Muscle layer of duodenum (tissue), 2 donors: ENCODE data around the gene BRI3BP.
"Not testable (repeated sequence)": the region's sequence is repeated elsewhere in the genome, so short reads cannot be mapped to it uniquely, and the experiment has no call there.

Source experiments
- H3K27ac ChIP-seq: one replicate; pipeline ENCODE4 v1.7.0; 2013; ENCODE audit warnings: mild to moderate bottlenecking, low read length
- H3K27me3 ChIP-seq: one replicate; pipeline ENCODE4 v1.7.0; 2013; ENCODE audit warnings: low read depth, mild to moderate bottlenecking, control low read depth, low read length
- H3K36me3 ChIP-seq, 2 donors: one replicate each; pipeline ENCODE4 v1.7.0; 2013; ENCODE audit warnings: low read length in 2 of 2, control low read depth in 1 of 2, mild to moderate bottlenecking in 1 of 2; ENCODE audit not compliant: insufficient read depth in 2 of 2, control insufficient read depth in 1 of 2
- H3K4me1 ChIP-seq, 2 donors: one replicate each; pipeline ENCODE4 v1.7.0; 2013; ENCODE audit warnings: low read length in 2 of 2, mild to moderate bottlenecking in 2 of 2, control low read depth in 1 of 2, moderate library complexity in 1 of 2; ENCODE audit not compliant: insufficient read depth in 2 of 2, control insufficient read depth in 1 of 2
- H3K4me3 ChIP-seq, 2 donors: one replicate each; pipeline ENCODE4 v1.7.0; 2013; ENCODE audit warnings: low read length in 2 of 2, low read depth in 1 of 2, mild to moderate bottlenecking in 1 of 2
- H3K9me3 ChIP-seq, 2 donors: one replicate each; pipeline ENCODE4 v1.7.0; 2013; ENCODE audit warnings: low read length in 2 of 2, control low read depth in 1 of 2, mild to moderate bottlenecking in 1 of 2; ENCODE audit not compliant: control insufficient read depth in 1 of 2
- donor health status: healthy.

The BRI3BP gene

DNA sequence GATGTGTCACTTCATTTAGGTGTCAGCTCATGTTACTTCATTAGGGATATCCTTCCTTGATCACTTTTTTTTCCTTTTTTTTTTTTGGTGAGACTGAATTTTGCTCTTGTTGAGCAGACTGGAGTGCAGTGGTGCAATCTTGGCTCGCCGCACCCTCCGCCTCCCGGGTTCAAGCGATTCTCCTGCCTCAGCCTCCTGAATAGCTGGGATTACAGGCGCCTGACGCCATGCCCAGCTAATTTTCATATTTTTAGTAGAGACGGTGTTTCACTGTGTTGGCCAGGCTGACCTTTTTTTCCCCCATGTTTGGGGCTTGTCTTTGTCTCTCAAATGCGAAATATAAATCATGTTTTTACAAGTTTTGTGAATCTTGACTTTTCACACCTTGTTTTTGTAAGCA lies 62.1 kb downstream of the BRI3BP start:
- no peak overlapping the region for H3K27ac ChIP-seq
- H3K9me3 ChIP-seq: no peaks in the 10 kb centered on the region
- no peak overlapping the region for H3K4me3 ChIP-seq

DNA sequence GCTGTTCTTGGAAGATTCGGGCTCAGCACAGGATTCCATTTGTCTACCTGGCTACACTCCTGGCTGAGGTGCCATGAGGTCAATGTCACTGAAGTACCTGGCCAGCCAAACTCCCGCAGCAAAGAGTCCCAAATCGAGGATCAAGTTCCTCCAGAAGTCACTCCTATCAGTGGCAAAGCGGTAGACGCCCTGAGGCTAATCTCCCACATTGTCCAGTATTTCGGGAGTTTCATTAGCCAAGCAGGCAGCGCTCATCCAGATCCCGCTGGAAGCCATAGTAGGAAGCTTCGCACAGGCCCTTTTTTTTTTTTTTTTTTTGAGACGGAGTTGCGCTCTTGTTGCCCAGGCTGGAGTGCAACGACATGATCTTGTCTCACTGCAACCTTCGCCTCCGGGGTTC lies 62.9 kb downstream of the BRI3BP start:
- no peaks in the 10 kb centered on the region for H3K9me3 ChIP-seq
- H3K36me3 ChIP-seq: no peaks in the 10 kb centered on the region
- H3K27me3 ChIP-seq: no peaks in the 10 kb centered on the region
- H3K4me3 ChIP-seq: no peak overlapping the region
- H3K4me1 ChIP-seq: no peaks in the 10 kb centered on the region
- H3K27ac ChIP-seq: no peak overlapping the region

More for the DNA sequence above, 62.1 kb downstream of the BRI3BP start:
- no peaks in the 10 kb centered on the region for H3K27me3 ChIP-seq
- H3K36me3 ChIP-seq: no peaks in the 10 kb centered on the region
- no peaks in the 10 kb centered on the region for H3K4me1 ChIP-seq

DNA sequence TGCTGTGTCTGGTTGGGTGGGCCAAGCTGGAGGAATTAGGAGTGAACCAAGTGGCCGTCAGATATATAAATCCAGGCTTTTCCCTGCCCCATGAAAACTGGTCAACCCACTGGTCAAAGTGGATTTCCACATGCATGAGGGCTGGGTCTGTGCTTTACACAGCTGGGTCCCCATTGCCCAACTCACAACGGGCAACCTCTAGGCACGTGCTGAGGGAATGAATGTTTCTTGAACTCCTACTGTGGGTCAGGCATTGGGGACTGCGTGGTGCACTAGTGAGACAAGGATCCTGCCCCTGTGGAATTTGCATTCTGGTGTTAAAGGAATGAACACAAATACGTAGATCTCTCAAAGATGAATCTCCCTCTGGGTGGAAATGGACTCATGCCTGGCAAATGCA lies 64.3 kb downstream of the BRI3BP start:
- Histone ChIP-seq H3K4me1 (no peaks in the 10 kb centered on the region), H3K36me3 (no peaks in the 10 kb centered on the region)

DNA sequence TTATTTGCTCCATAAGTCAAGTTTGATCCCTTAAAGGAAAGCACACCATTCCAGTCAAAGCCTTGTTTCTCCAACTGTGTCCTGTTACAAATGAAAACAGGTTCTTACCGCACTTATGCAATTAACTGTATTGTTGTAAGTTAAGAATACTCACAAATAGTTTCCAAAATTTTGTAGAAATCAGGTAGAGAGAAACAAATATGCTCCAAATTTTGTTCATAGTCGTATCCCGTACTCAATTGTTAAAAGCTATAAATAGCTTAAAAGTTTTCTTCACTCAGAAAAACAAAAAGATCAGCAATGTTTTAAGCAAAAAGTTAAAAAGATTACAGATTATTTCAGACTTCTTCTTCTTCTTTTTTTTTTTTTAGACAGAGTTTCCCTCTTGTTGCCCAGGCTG lies 67.8 kb downstream of the BRI3BP start:
- Histone ChIP-seq H3K4me1 (peaks cover 0 to 11% of the 10 kb centered on the region in 2 donors), H3K36me3 (no peaks in the 10 kb centered on the region), H3K4me3 (no peak overlapping the region), H3K27me3 (no peaks in the 10 kb centered on the region), H3K27ac (no peak overlapping the region), H3K9me3 (no peaks in the 10 kb centered on the region)

More for the DNA sequence above, 64.3 kb downstream of the BRI3BP start:
- Histone ChIP-seq H3K27ac (no peak overlapping the region), H3K27me3 (no peaks in the 10 kb centered on the region), H3K9me3 (no peaks in the 10 kb centered on the region), H3K4me3 (no peak overlapping the region)

DNA sequence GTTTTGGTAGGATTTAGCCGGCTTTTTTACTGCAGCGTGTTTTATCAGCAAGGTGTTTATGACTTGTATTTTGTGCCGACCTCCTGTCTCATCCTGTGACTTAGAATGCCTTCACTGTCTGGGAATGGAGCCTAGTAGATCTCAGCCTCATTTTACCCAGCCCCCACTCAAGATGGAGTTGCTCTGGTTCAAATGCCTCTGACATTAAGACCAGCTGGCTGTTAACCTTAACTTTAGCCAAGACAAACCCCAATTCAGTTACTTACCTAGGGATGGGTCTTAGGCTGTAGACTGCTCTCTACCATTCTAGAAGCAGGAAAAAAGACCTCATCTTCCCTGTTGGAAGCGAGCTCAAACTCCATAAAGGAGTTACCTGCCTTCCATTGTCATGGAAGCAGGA lies 70.1 kb downstream of the BRI3BP start:
- not testable (repeated sequence) for H3K27me3 ChIP-seq, H3K9me3 ChIP-seq, H3K4me3 ChIP-seq, H3K36me3 ChIP-seq, H3K27ac ChIP-seq
- H3K4me1 ChIP-seq: peaks cover 3 to 13% of the 10 kb centered on the region in 2 donors

DNA sequence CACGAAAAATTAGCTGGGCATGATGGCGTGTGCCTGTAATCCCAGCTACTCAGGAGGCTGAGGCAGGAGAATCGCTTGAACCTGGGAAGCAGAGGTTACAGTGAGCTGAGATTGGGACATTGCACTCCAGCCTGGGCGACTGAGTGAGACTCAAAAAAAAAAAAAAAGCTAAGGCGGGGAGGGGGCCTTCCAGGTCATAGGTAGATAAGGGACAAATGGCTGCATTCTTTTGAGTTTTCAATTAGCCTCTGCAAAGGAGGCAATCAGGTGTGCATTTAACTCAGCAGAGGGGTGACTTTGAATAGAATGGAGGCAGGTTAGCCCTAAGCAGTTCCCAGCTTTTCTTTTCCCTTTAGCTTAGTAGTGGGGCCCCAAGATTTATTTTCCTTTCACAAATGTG lies 71.0 kb downstream of the BRI3BP start:
- H3K27ac ChIP-seq: no peak overlapping the region
- H3K4me1 ChIP-seq: peaks cover 3 to 13% of the 10 kb centered on the region in 2 donors
- H3K36me3 ChIP-seq: no peaks in the 10 kb centered on the region
- peak overlapping the region; percentile 81 to 87 for H3K4me3 ChIP-seq
- no peaks in the 10 kb centered on the region for H3K27me3 ChIP-seq
- H3K9me3 ChIP-seq: no peaks in the 10 kb centered on the region

DNA sequence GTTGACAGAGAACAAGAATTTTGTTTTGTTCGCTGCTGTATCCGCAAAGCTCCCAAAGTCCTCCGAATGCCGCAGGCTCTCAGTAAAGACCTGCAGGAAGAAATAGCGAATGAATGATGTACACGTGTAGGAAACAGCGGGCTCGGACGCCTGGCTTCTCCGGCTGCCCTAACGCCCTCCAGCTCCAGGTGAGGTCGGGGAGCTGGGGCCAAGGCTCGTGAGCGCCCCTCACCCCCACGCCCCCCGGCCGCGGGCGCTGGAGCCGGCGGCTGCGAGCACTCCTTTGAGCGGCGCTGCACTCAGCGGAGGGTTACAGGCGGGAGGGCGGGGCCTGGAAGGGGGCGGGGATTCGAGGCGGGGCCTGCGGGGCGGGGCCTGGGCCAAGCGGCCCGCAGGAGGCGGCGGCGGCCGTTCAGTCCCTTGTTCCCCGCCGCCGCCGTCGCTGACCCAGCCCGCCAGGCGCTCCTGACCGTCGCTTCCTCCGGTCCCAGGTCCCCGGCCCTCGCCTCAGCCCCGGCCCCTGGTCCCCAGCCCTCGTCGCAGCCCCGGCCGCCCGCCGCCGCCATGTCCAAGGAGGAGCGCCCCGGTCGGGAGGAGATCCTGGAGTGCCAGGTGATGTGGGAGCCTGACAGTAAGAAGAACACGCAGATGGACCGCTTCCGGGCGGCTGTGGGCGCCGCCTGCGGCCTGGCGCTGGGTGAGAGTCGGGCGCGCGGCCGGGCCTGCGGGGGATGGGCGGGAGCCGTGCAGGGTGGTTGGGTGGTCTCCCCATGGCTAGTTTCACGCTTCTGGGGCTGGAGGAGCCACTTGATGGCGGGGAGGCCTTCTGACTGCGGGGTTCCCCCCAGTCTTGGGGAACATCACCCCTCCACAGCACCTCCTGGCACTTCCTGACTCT lies 71.8 kb downstream of the BRI3BP start, which contains the start of gene AACS:
Gene AACS, plus strand, starts transcription at position 415 of the 898 bp plus-strand sequence. Its CDS starts 150 bp downstream, at position 565.
- no peaks in the 10 kb centered on the region for H3K9me3 ChIP-seq
- H3K27me3 ChIP-seq: no peaks in the 10 kb centered on the region
- peak within 1 kb of the TSS; percentile 81 to 87 for H3K4me3 ChIP-seq
- no peak within 1 kb of the TSS for H3K27ac ChIP-seq
- no peaks in the 10 kb centered on the region for H3K36me3 ChIP-seq
- H3K4me1 ChIP-seq: peaks cover 3 to 13% of the 10 kb centered on the region in 2 donors

DNA sequence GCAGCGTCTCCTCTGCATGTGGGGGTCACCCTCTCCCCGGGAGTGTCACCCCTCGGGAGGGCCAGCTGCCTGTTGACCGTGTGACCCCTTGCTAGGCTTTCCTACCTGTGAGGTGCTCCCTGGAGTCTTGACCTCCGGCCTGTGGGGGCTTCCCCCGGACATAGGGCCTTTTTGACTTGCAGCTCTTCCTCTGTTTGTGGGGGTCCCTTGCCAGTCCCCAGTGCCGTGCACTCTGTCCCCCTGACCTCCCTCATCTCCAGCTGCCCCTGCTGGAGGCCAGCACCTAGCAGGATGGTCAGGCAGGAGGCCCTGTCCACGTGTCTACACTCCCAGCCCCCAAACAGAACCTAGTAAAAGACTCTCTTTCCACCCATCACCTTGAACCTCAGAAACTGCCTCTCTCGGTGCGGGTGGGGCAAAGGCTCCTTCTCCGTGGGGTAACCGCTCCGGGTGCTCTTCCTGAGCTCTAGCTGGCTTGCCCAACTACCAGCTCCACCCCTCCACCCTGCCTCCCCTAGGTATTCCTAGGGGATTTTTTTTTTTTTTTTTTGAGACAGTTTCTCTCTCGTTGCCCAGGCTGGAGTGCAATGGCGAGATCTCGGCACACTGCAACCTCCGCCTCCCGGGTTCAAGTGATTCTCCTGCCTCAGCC lies 72.6 kb downstream of the BRI3BP start:
- Histone ChIP-seq H3K4me1 (peaks cover 3 to 13% of the 10 kb centered on the region in 2 donors), H3K27ac (no peak overlapping the region), H3K4me3 (peak overlapping the region; percentile 81 to 87)

DNA sequence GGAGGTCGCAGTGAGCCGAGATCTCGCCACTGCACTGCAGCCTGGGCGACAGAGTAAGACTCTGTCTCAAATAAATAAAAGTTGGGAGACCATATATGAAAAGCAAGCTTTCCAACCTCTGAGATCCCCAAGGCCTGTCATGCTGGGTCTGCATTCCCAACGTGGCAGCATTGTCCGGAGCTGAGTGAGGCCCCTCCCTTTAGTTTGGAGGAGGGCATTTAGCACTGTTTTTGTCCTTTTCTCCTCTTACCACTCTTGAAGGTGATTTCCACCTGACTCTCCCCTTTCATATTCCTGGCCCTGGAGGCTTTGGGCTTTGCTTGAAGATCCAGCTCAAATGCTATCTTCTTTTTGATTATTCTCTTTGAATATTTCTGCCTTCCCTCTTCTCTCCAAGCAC lies 74.9 kb downstream of the BRI3BP start:
- Histone ChIP-seq H3K27ac (no peak overlapping the region), H3K4me3 (no peak overlapping the region), H3K9me3 (no peaks in the 10 kb centered on the region), H3K27me3 (no peaks in the 10 kb centered on the region), H3K4me1 (peaks cover 3 to 13% of the 10 kb centered on the region in 2 donors), H3K36me3 (no peaks in the 10 kb centered on the region)

More for the DNA sequence above, 72.6 kb downstream of the BRI3BP start:
- no peaks in the 10 kb centered on the region for H3K9me3 ChIP-seq
- H3K27me3 ChIP-seq: no peaks in the 10 kb centered on the region
- H3K36me3 ChIP-seq: no peaks in the 10 kb centered on the region

DNA sequence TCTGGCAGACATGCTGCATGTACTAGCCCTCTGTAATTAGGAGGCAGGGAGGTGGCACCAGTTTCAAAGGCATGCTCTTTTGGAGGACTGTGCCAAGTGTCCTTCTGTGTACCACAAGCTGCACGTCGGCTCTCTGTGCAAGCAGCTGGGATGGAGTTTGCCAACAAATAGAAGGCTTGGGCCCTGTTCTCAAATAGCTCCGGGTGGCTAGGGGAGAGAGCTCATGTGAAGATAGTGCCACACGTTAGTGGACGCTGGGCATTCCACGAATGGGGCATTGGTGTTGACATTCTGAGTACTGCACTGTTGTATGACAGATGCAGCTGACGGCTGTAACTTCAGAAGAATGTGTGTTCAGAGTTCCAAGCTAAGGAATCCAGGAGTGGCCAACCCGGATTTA lies 76.2 kb downstream of the BRI3BP start:
- Histone ChIP-seq H3K4me3 (no peak overlapping the region), H3K27me3 (no peaks in the 10 kb centered on the region), H3K27ac (no peak overlapping the region), H3K36me3 (no peaks in the 10 kb centered on the region), H3K4me1 (peaks cover 3 to 11% of the 10 kb centered on the region in 2 donors), H3K9me3 (no peaks in the 10 kb centered on the region)

DNA sequence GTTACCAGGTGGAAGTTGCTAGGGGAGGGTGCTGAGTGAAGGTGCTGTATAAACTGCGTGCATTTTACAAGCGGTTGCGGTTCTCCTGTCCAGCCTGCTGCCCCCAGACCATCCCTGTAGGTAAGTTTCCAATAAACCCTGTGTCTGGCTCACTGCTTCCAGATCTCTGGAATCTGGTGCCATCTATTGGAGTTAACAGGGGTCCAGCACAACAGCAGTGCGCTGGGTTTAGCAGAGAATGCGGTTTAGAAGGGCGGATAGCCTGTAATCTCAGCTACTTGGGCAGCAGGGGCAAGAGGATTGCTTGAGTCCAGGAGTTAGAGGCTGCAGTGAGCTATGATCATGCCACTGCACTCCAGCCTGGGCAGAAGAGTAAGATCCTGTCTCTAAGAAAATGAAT lies 76.7 kb downstream of the BRI3BP start:
- H3K27ac ChIP-seq: no peak overlapping the region
- H3K4me1 ChIP-seq: peaks cover 3 to 8% of the 10 kb centered on the region in 2 donors
- H3K36me3 ChIP-seq: no peaks in the 10 kb centered on the region
- no peak overlapping the region for H3K4me3 ChIP-seq
- no peaks in the 10 kb centered on the region for H3K9me3 ChIP-seq
- no peaks in the 10 kb centered on the region for H3K27me3 ChIP-seq
